ENCODE data around the gene SLC24A4.

DNA sequence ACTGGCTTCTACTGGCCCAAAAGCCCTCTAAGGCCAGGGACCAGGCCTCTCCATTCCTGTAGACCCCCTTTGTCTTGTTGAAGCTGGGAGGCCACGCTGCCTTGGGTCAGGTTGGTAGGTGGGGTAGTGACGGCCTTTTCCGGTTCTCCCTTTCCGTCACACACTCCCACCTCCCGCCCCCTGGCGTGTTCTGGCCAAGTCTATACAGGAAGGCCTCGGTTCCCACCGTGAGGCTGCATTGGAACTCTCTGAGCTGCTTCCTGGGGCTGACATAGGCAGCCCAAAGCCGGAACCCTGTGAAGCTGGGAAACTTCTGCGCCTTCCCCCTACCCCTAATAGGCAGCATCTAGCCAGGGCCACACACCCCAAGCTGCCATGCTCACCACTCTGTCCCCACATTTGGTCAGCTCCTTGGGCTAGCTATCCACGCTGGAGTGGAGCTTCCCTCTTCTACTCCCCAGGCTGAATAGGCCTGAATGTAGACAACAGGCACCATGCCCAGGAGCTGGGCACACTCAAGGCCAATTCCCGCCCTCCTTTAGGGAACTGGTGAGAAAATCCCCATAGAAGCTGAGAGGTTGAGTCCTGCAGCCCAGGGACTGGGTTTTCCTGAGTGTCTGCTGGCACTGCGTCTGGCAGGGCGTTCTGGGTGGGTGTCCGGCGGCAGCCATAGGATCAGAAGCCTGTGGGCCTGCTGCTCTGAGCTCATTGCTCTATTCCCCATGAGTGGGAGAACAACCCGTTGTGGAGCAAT lies 226.3 kb downstream of the SLC24A4 start:
- TF ChIP-seq POLR2A (IDR thresholded peaks at IDR 0.05; ENCODE audit: low read length) (peak; percentile 12), GATA1 (IDR thresholded peaks at IDR 0.05; ENCODE audit: low read depth, low read length) (no peak)
